Liver (tissue), 3 donors: ENCODE results near the gene ATP5MC3.

Experiments
- ATF3 ChIP-seq: IDR thresholded peaks from 2 replicates; pipeline ENCODE4 v1.6.1; 2016; ENCODE audit warnings: antibody characterized with exemption
- CTCF ChIP-seq: fragments of 150-350 bp; IDR thresholded peaks from 2 replicates; pipeline ENCODE4 v1.5.1; 2017; ENCODE audit warnings: improper control_type of control experiment, low read depth, low read length; ENCODE audit not compliant: missing input control
- EGR1 ChIP-seq, 2 donors: IDR thresholded peaks; 2 replicates each; pipeline ENCODE4 v1.6.1; 2016 to 2018; ENCODE audit warnings: antibody characterized with exemption in 2 of 2, low read depth in 2 of 2
- GABPA ChIP-seq, 2 donors: IDR thresholded peaks in 1 of 2; conservative IDR thresholded peaks in 1 of 2; 2 replicates each; pipeline ENCODE4 v1.6.1; 2016; ENCODE audit warnings: antibody characterized with exemption in 2 of 2, mild to moderate bottlenecking in 1 of 2, moderate library complexity in 1 of 2
- JUND ChIP-seq, 2 donors: IDR thresholded peaks; 2 replicates each; pipeline ENCODE4 v1.6.1; 2016; ENCODE audit warnings: antibody characterized with exemption in 2 of 2
- NR2F2 ChIP-seq: IDR thresholded peaks from 2 replicates; pipeline ENCODE4 v1.6.1; 2016; ENCODE audit warnings: antibody characterized with exemption
- RXRA ChIP-seq, 2 donors: IDR thresholded peaks; 2 replicates each; pipeline ENCODE4 v1.6.1; 2017 to 2018; ENCODE audit warnings: antibody characterized with exemption in 2 of 2, mild to moderate bottlenecking in 1 of 2
- SP1 ChIP-seq: IDR thresholded peaks from 2 replicates; pipeline ENCODE4 v1.6.1; 2018; ENCODE audit warnings: antibody characterized with exemption, mild to moderate bottlenecking
- TAF1 ChIP-seq: conservative IDR thresholded peaks from 2 replicates; pipeline ENCODE4 v1.6.1; 2016; ENCODE audit warnings: antibody characterized with exemption, mild to moderate bottlenecking
- YY1 ChIP-seq: IDR thresholded peaks from 2 replicates; pipeline ENCODE4 v1.6.1; 2016; ENCODE audit warnings: antibody characterized with exemption, mild to moderate bottlenecking
- ZBTB33 ChIP-seq: IDR thresholded peaks from 2 replicates; pipeline ENCODE4 v1.6.1; 2016; ENCODE audit warnings: antibody characterized with exemption
- TF ChIP-seq, protein P1 (sequence below): IDR thresholded peaks from 2 replicates; pipeline ENCODE4 v1.6.1; 2016; ENCODE audit warnings: antibody characterized with exemption, mild to moderate bottlenecking
- donor health status: healthy.
- donor health status: healthy.

GRCh38 chr2:175158894-175159293 is 22.6 kb downstream of the ATP5MC3 start:
- TF ChIP-seq SP1 (no peak), NR2F2 (no peak), CTCF (no peak), GABPA (IDR thresholded peaks at IDR 0.05 in 1 of 2, conservative IDR thresholded peaks at IDR 0.05 in 1 of 2) (no peak), EGR1 (IDR thresholded peaks at IDR 0.05; ENCODE audit: low read depth in 2 of 2) (no peak), TAF1 (no peak), JUND (IDR thresholded peaks at IDR 0.05) (no peak), ATF3 (no peak), YY1 (no peak), ZBTB33 (no peak), RXRA (IDR thresholded peaks at IDR 0.05) (no peak)
- TF ChIP-seq, protein P1, sequence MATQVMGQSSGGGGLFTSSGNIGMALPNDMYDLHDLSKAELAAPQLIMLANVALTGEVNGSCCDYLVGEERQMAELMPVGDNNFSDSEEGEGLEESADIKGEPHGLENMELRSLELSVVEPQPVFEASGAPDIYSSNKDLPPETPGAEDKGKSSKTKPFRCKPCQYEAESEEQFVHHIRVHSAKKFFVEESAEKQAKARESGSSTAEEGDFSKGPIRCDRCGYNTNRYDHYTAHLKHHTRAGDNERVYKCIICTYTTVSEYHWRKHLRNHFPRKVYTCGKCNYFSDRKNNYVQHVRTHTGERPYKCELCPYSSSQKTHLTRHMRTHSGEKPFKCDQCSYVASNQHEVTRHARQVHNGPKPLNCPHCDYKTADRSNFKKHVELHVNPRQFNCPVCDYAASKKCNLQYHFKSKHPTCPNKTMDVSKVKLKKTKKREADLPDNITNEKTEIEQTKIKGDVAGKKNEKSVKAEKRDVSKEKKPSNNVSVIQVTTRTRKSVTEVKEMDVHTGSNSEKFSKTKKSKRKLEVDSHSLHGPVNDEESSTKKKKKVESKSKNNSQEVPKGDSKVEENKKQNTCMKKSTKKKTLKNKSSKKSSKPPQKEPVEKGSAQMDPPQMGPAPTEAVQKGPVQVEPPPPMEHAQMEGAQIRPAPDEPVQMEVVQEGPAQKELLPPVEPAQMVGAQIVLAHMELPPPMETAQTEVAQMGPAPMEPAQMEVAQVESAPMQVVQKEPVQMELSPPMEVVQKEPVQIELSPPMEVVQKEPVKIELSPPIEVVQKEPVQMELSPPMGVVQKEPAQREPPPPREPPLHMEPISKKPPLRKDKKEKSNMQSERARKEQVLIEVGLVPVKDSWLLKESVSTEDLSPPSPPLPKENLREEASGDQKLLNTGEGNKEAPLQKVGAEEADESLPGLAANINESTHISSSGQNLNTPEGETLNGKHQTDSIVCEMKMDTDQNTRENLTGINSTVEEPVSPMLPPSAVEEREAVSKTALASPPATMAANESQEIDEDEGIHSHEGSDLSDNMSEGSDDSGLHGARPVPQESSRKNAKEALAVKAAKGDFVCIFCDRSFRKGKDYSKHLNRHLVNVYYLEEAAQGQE = no peak
